Esophagus (tissue), 2 donors: ENCODE results near the gene CRIM1. TPM values are rescaled to one million over a fixed set of nuclear protein-coding genes. Genes with fewer than 3 reads are reported as not detected.

Source experiments
- H3K27ac ChIP-seq, 2 donors: one replicate each; pipeline ENCODE4 v1.5.1; 2013; ENCODE audit warnings: low read depth in 2 of 2, mild to moderate bottlenecking in 2 of 2, inconsistent platforms in 1 of 2, low read length in 1 of 2, moderate library complexity in 1 of 2
- H3K27me3 ChIP-seq, 2 donors: one replicate each; pipeline ENCODE4 v1.6.1; 2013; ENCODE audit warnings: low read length in 2 of 2, control low read depth in 1 of 2, mild to moderate bottlenecking in 1 of 2; ENCODE audit not compliant: insufficient read depth in 2 of 2, control insufficient read depth in 1 of 2
- H3K36me3 ChIP-seq, 2 donors: one replicate each; pipeline ENCODE4 v1.6.1; 2013; ENCODE audit warnings: low read length in 1 of 2; ENCODE audit not compliant: control insufficient read depth in 2 of 2, insufficient read depth in 2 of 2
- H3K4me1 ChIP-seq, 2 donors: one replicate each; pipeline ENCODE4 v1.6.1; 2013; ENCODE audit warnings: low read length in 1 of 2; ENCODE audit not compliant: control insufficient read depth in 2 of 2, insufficient read depth in 2 of 2
- H3K4me3 ChIP-seq, 2 donors: one replicate each; pipeline ENCODE4 v1.5.1; 2013; ENCODE audit warnings: low read length in 2 of 2, mild to moderate bottlenecking in 2 of 2, low read depth in 1 of 2, moderate library complexity in 1 of 2
- H3K9me3 ChIP-seq, 2 donors: one replicate each; pipeline ENCODE4 v1.6.1; 2013; ENCODE audit warnings: mild to moderate bottlenecking in 2 of 2, low read depth in 1 of 2, low read length in 1 of 2, moderate library complexity in 1 of 2; ENCODE audit not compliant: control insufficient read depth in 2 of 2, insufficient read depth in 1 of 2
- WGBS, 2 donors: extraction: QIAGEN DNeasy Blood & Tissue Kit; methylation state at CpG; one replicate each; pipeline ENCODE4 v1.1.7; 2013; 5-methylcytosine and 5-hydroxymethylcytosine counted together
- polyA plus RNA-seq, 2 donors: library from polyadenylated mRNA; stranded (reverse); fragments of 200-250 nt; gene quantifications; one replicate each; pipeline ENCODE4 v1.2.3, GENCODE V29; 2013
- donor health status: healthy with polysubstance abuse.
- donor health status: Bipolar disorder and iron deficiency.

Gene CRIM1
- polyA plus RNA-seq, 2 donors: 5.9 to 10.3 TPM

- no peak overlapping the region for H3K4me3 ChIP-seq
- WGBS, 2 donors: 90 to 93% methylated on average over 3 of the region's 3 CpGs
- peaks cover 3 to 8% of the 10 kb centered on the region in 2 donors for H3K4me1 ChIP-seq
- H3K36me3 ChIP-seq: no peaks in the 10 kb centered on the region
- H3K27me3 ChIP-seq: no peaks in the 10 kb centered on the region
- no peaks in the 10 kb centered on the region for H3K9me3 ChIP-seq
- no peak overlapping the region for H3K27ac ChIP-seq
Measured at GRCh38 chr2:36379710-36380448, 24.3 kb downstream of the CRIM1 start.

- no peaks in the 10 kb centered on the region for H3K36me3 ChIP-seq
- 44 to 72% methylated on average over 15 of the region's 15 CpGs for WGBS, 2 donors
- H3K27ac ChIP-seq: no peak overlapping the region
Measured at GRCh38 chr2:36380624-36381481, 25.3 kb downstream of the CRIM1 start.

GRCh38 chr2:36381993-36382392, 26.4 kb downstream of the CRIM1 start:
- H3K9me3 ChIP-seq: no peaks in the 10 kb centered on the region
- no peaks in the 10 kb centered on the region for H3K27me3 ChIP-seq
- 78 to 79% methylated on average over 6 of the region's 6 CpGs for WGBS, 2 donors
- no peak overlapping the region for H3K27ac ChIP-seq
- H3K4me1 ChIP-seq: peaks cover 1 to 6% of the 10 kb centered on the region in 2 donors
- no peak overlapping the region for H3K4me3 ChIP-seq
- no peaks in the 10 kb centered on the region for H3K36me3 ChIP-seq

More at GRCh38 chr2:36380624-36381481, 25.3 kb downstream of the CRIM1 start:
- Histone ChIP-seq H3K9me3 (no peaks in the 10 kb centered on the region), H3K27me3 (no peaks in the 10 kb centered on the region), H3K4me3 (no peak overlapping the region), H3K4me1 (peaks cover 3 to 8% of the 10 kb centered on the region in 2 donors)

- no peaks in the 10 kb centered on the region for H3K9me3 ChIP-seq
- H3K4me1 ChIP-seq: peaks cover 0 to 4% of the 10 kb centered on the region in 2 donors
- H3K36me3 ChIP-seq: no peaks in the 10 kb centered on the region
- WGBS, 2 donors: 36 to 92% methylated on average over 2 of the region's 2 CpGs
- no peaks in the 10 kb centered on the region for H3K27me3 ChIP-seq
- H3K27ac ChIP-seq: no peak overlapping the region
- H3K4me3 ChIP-seq: no peak overlapping the region
Measured at GRCh38 chr2:36382472-36382871, 26.9 kb downstream of the CRIM1 start.

- Histone ChIP-seq H3K9me3 (no peaks in the 10 kb centered on the region), H3K4me1 (peaks cover 0 to 4% of the 10 kb centered on the region in 2 donors), H3K27ac (no peak overlapping the region), H3K36me3 (no peaks in the 10 kb centered on the region), H3K27me3 (no peaks in the 10 kb centered on the region), H3K4me3 (no peak overlapping the region)
- WGBS, 2 donors: 95% methylated on average over 4 of the region's 4 CpGs
Measured at GRCh38 chr2:36383726-36384125, 28.1 kb downstream of the CRIM1 start.

GRCh38 chr2:36384454-36384853, 28.9 kb downstream of the CRIM1 start:
- Histone ChIP-seq H3K9me3 (no peaks in the 10 kb centered on the region), H3K4me1 (peaks cover 0 to 4% of the 10 kb centered on the region in 2 donors), H3K4me3 (no peak overlapping the region), H3K27me3 (no peaks in the 10 kb centered on the region), H3K27ac (no peak overlapping the region), H3K36me3 (no peaks in the 10 kb centered on the region)
- 68 to 73% methylated on average over 2 of the region's 2 CpGs for WGBS, 2 donors

- H3K27ac ChIP-seq: no peak overlapping the region
Measured at GRCh38 chr2:36385603-36386002, 30.0 kb downstream of the CRIM1 start.

GRCh38 chr2:36387258-36387916, 31.8 kb downstream of the CRIM1 start:
- H3K27me3 ChIP-seq: no peaks in the 10 kb centered on the region
- H3K4me3 ChIP-seq: no peak overlapping the region
- 64 to 66% methylated on average over 2 of the region's 2 CpGs for WGBS, 2 donors
- no peaks in the 10 kb centered on the region for H3K9me3 ChIP-seq
- H3K4me1 ChIP-seq: no peaks in the 10 kb centered on the region
- no peak overlapping the region for H3K27ac ChIP-seq
- no peaks in the 10 kb centered on the region for H3K36me3 ChIP-seq

More at GRCh38 chr2:36385603-36386002, 30.0 kb downstream of the CRIM1 start:
- Histone ChIP-seq H3K36me3 (no peaks in the 10 kb centered on the region), H3K27me3 (no peaks in the 10 kb centered on the region), H3K9me3 (no peaks in the 10 kb centered on the region), H3K4me1 (peaks cover 0 to 4% of the 10 kb centered on the region in 2 donors), H3K4me3 (no peak overlapping the region)
- 85 to 86% methylated on average over 3 of the region's 3 CpGs for WGBS, 2 donors

GRCh38 chr2:36388472-36388871, 32.9 kb downstream of the CRIM1 start:
- WGBS, 2 donors: 85 to 88% methylated on average over 3 of the region's 3 CpGs
- no peak overlapping the region for H3K4me3 ChIP-seq
- no peaks in the 10 kb centered on the region for H3K9me3 ChIP-seq
- H3K27me3 ChIP-seq: no peaks in the 10 kb centered on the region
- peaks cover under 1 to 2% of the 10 kb centered on the region in 2 donors for H3K4me1 ChIP-seq
- no peak overlapping the region for H3K27ac ChIP-seq
- H3K36me3 ChIP-seq: no peaks in the 10 kb centered on the region
